Stomach smooth muscle (tissue), 2 donors: ENCODE measurements around the gene NFKBIL1.
"Not testable (repeated sequence)": the region's sequence is repeated elsewhere in the genome, so short reads cannot be mapped to it uniquely, and the experiment has no call there.

Experiments
- H3K27ac ChIP-seq: one replicate; pipeline ENCODE4 v1.7.0; 2013; ENCODE audit warnings: mild to moderate bottlenecking, low read length, inconsistent platforms
- H3K27me3 ChIP-seq, 2 donors: one replicate each; pipeline ENCODE4 v1.7.0; 2013; ENCODE audit warnings: low read length in 2 of 2; ENCODE audit not compliant: insufficient read depth in 2 of 2, control insufficient read depth in 1 of 2
- H3K36me3 ChIP-seq, 2 donors: one replicate each; pipeline ENCODE4 v1.7.0; 2013; ENCODE audit warnings: low read length in 2 of 2; ENCODE audit not compliant: control insufficient read depth in 2 of 2, insufficient read depth in 2 of 2
- H3K4me1 ChIP-seq: one replicate; pipeline ENCODE4 v1.7.0; 2013; ENCODE audit warnings: low read length; ENCODE audit not compliant: control insufficient read depth, insufficient read depth
- H3K4me3 ChIP-seq, 2 donors: one replicate each; pipeline ENCODE4 v1.7.0; 2013; ENCODE audit warnings: low read length in 2 of 2
- H3K9ac ChIP-seq, 2 donors: one replicate each; pipeline ENCODE4 v1.7.0; 2013; ENCODE audit warnings: low read length in 2 of 2, mild to moderate bottlenecking in 1 of 2
- H3K9me3 ChIP-seq, 2 donors: one replicate each; pipeline ENCODE4 v1.7.0; 2013; ENCODE audit warnings: low read length in 2 of 2; ENCODE audit not compliant: control insufficient read depth in 2 of 2
- donor health status: healthy.
- donor health status: Pancreatic carcinoma.

NFKBIL1 gene

DNA sequence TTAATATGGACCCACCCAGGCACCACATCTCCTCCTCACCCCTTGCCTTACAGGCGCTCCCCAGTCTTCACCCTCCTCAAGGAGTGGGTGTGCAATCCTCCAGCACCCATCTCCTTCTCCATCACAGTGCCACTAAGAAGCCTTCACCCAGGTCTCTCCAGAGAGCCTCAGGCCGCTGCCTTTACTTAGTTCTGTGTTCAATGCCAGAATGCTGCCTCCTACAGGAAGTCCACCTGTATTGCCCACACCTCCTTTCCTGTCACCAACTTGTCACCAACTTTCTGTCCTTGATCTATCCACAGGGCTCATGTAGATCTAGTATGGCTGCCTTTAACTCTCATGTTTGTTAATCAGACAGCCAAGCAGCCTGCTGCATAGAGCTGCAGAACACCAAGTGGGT is 38.1 kb downstream of the NFKBIL1 start:
- Histone ChIP-seq H3K27ac (no peak overlapping the region), H3K4me3 (no peak overlapping the region), H3K4me1 (peaks cover 16% of the 10 kb centered on the region), H3K9ac (no peak overlapping the region), H3K9me3 (no peaks in the 10 kb centered on the region), H3K36me3 (no peaks in the 10 kb centered on the region), H3K27me3 (peaks cover 7 to 11% of the 10 kb centered on the region in 2 donors)

DNA sequence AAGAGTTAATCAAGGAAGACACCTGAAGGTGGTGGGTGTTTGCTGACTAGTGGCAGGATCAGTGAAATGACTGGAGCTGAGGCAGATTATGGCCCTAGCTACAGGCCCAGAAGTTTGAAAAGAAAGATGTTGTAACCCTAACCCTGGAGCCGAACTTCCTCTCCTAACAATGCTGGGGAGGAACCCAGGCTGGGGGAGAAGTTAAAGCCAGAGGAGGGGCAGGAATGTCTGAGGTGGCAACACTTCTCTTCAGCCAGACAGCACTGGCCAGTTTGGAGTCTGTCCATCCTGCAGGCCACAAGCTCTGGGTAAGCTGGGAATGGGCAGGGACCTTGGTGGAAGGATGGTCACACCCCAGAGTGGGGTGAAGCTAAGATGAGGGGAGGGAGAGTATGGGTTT is 38.6 kb downstream of the NFKBIL1 start, which contains the start of gene LST1:
Gene LST1 (plus strand): TSS at position 270 of the 400 bp plus-strand sequence. CDS start 1,023 bp downstream, outside the sequence.
- Histone ChIP-seq H3K9ac (no peak within 1 kb of the TSS), H3K4me1 (peaks cover 11% of the 10 kb centered on the region), H3K27me3 (peaks cover 7 to 11% of the 10 kb centered on the region in 2 donors), H3K9me3 (no peaks in the 10 kb centered on the region), H3K27ac (no peak within 1 kb of the TSS), H3K4me3 (no peak within 1 kb of the TSS), H3K36me3 (no peaks in the 10 kb centered on the region)

DNA sequence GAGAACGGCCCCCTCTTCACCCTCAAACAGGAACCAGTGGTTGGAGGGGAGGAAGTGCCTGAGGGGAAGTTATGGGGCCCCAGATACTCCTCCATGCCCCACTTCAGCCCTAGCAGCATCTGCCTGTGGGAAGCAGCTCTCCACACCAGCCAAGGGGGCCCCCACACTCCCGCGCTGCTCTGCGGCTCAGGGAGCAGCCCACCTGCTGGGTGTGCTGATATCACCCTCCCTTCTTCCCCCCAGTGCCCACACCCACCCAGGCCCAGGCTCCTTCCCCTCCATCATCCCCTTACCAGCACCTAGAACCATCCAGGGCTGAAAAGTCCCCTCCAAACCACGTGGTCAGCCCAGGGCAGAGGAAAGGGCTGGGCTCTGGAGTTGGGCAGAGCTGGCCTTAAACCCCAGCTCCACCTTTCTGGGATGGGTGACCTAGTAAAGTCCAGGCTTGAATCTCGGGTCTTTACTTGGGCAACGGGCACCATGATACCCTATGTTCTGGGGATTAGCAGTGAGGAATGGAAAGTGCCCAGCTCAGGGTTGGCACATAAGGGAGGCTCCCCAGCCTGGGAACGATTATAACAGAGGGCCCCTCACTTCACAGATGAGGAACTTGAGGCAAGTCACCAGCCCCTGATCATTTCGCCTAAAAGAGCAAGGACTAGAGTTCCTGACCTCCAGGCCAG is 39.3 kb downstream of the NFKBIL1 start:
- Histone ChIP-seq H3K4me1 (peaks cover 5% of the 10 kb centered on the region), H3K9me3 (no peaks in the 10 kb centered on the region), H3K4me3 (no peak overlapping the region), H3K36me3 (no peaks in the 10 kb centered on the region), H3K27ac (no peak overlapping the region), H3K9ac (no peak overlapping the region), H3K27me3 (peaks cover 7 to 11% of the 10 kb centered on the region in 2 donors)

DNA sequence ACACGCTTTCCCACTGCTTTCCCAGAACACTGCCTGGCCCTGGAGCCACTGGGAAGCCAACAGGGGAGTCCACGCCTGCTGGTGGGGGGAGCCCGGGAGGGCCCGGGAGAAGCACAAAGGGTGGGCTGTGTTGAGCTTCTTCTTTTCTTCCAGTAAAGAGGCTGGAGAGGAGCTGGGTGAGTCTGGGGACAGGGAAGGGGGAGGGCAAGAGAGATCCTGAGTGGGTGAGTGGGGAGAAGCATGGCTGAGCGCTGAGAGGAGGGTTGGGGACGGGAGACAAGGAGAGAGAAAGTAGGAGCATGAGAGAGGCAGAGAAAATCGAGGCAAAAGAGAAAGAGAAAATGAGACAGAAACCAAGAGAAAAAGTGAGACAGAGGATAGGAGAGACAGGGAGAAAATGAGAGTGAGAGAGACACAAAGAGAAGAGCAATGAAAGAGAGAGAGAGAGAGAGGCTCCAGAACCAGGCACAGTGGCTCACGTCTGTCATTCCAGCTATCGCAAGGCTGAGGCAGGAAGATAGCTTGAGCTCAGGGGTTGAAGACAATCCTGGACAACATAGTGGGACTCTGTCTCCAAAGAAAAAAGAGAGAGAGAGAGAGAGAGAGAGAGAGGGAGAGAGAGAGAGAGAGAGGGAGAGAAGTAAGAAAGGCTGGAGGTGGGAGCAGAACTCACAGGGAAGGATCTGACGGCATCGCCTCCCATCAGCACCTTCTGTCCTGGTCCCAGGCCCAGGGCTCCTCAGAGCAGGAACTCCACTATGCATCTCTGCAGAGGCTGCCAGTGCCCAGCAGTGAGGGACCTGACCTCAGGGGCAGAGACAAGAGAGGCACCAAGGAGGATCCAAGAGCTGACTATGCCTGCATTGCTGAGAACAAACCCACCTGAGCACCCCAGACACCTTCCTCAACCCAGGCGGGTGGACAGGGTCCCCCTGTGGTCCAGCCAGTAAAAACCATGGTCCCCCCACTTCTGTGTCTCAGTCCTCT is 40.7 kb downstream of the NFKBIL1 start:
- H3K9ac ChIP-seq = no peak overlapping the region
- H3K27me3 ChIP-seq = peaks cover 7 to 11% of the 10 kb centered on the region in 2 donors
- no peaks in the 10 kb centered on the region for H3K4me1 ChIP-seq
- H3K9me3 ChIP-seq = no peaks in the 10 kb centered on the region
- no peak overlapping the region for H3K27ac ChIP-seq
- no peaks in the 10 kb centered on the region for H3K36me3 ChIP-seq
- no peak overlapping the region for H3K4me3 ChIP-seq

DNA sequence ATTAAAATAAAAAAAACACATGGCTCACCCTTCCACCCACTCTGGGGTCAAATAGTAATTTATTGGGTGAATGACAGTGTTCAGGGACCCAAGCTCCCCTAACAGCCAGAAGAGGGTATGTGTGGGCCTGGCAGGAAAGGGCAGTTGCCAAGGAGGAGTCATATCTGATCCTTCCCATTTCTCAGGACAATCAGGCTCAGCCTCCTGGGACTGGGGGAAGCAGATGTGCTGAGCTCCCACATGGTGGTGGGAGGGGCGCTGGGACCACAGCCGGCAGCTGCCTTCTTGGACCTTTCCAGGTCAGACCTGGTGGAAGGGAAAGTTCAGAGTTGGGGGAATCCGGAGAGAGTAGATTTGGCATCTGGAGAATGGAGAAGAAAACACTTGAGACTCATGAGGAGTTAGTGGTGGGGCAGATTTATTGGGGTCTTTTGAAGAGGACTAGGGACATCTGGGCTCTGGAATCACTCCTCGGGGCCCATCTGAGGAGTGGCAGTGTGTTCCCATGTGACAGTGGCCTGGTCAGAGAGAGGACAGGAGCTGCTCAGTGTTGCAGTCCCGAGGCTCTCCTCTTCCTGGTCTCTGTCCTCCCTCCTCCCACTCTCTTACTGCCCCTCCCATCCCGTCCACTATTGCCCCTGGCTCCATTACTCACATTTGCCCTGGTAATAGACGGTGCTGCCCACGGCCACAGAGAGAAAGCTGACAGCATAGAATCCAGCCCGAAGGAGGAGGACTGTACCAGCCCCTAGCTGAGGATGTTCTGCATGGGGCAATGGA is 41.7 kb downstream of the NFKBIL1 start:
- Histone ChIP-seq H3K9me3 (no peaks in the 10 kb centered on the region), H3K27me3 (peaks cover 7 to 11% of the 10 kb centered on the region in 2 donors), H3K4me3 (no peak overlapping the region), H3K36me3 (no peaks in the 10 kb centered on the region), H3K9ac (no peak overlapping the region), H3K4me1 (no peaks in the 10 kb centered on the region), H3K27ac (no peak overlapping the region)

DNA sequence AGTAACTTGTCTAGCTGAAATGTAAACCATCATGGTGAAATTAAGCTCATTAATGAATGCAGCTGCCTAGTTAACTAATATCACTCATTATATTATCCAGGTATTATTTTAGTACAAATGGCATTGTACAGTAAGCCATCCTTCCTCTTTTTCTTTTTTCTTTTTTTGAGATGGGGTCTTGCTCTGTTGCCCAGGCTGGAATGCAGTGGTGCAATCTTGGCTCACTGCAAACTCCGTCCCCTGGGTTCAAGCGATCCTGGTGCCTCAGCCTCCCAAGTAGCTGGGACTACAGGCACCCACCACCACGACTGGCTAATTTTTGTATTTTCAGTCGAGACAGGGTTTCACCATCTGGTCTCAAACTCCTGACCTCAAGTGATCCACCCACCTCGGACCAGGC is 43.3 kb downstream of the NFKBIL1 start:
- not testable (repeated sequence) for H3K27ac ChIP-seq, H3K4me3 ChIP-seq, H3K4me1 ChIP-seq, H3K9me3 ChIP-seq, H3K36me3 ChIP-seq, H3K9ac ChIP-seq
- H3K27me3 ChIP-seq = peaks cover 7 to 11% of the 10 kb centered on the region in 2 donors

DNA sequence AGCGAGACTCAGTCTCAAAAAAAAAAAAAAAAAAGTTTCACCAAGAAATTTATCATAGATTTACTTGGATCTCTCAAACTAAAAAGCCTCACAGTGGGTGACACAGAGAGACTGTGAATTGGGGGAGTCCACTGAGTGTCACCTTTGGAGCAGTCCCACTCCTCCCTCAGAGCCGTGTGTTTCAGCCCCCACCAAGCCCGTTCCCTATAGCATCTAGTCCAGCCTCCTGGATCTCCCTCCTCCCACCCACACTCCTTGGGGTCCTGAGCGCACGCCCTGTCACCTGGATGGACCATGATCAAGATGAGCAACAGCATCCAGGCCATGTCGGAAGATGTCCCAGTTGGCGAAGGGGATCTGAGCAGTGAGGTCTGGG is 45.0 kb downstream of the NFKBIL1 start:
- no peak overlapping the region for H3K4me3 ChIP-seq
- H3K27ac ChIP-seq = no peak overlapping the region
- H3K4me1 ChIP-seq = no peaks in the 10 kb centered on the region
- no peak overlapping the region for H3K9ac ChIP-seq
- peaks cover 0 to 9% of the 10 kb centered on the region in 2 donors for H3K27me3 ChIP-seq
- H3K36me3 ChIP-seq = no peaks in the 10 kb centered on the region
- H3K9me3 ChIP-seq = no peaks in the 10 kb centered on the region

DNA sequence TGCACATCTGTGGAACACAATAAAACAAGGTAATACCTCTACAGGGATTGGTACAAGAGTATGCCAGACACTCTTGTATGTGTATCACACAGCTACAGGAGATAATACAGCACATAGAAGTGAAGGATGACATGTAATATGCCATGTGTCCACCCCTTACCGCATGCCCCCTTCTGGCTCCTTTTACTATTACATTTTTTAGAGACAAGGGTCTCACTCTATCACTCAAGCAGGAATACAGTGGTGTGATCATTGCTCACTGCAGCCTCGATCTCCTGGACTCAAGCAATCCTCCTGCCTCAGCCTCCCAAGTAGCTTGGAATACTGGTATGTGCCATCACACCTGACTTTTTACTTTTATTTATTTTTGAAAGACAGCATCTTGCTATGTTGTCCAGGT is 49.6 kb downstream of the NFKBIL1 start:
- no peak overlapping the region for H3K9ac ChIP-seq
- no peaks in the 10 kb centered on the region for H3K36me3 ChIP-seq
- no peaks in the 10 kb centered on the region for H3K9me3 ChIP-seq
- H3K27ac ChIP-seq = no peak overlapping the region
- H3K4me1 ChIP-seq = no peaks in the 10 kb centered on the region
- no peak overlapping the region for H3K4me3 ChIP-seq
- no peaks in the 10 kb centered on the region for H3K27me3 ChIP-seq

DNA sequence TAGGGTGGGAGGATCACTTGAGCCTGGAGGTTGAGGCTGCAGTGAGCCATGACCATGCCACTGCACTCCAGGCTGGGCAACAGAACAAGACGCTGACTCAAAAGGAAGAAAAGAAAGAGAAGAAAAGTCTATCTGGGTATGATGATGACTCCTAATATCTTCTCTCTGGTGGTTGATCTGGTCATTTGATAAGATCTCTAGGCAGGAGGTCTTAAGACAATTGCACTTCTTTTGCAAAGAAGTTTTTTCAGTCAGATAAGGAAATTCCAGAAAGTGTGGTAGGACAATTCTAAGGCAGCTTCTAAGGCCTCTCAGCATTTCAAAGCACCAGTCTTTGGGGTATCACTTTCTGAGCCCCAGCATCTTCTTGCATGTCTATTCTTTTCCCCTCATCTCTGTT is 59.9 kb downstream of the NFKBIL1 start:
- Histone ChIP-seq H3K36me3 (no peaks in the 10 kb centered on the region), H3K9ac (no peak overlapping the region), H3K27ac (no peak overlapping the region), H3K4me1 (no peaks in the 10 kb centered on the region), H3K27me3 (no peaks in the 10 kb centered on the region), H3K4me3 (no peak overlapping the region), H3K9me3 (no peaks in the 10 kb centered on the region)
